Transverse colon (tissue), 4 donors: ENCODE data around the gene CRACDL. TPM values are rescaled to one million over a fixed set of nuclear protein-coding genes. Genes with fewer than 3 reads are reported as not detected.

Source experiments
- DNase-seq: peaks from one replicate; pipeline ENCODE4 v3.0.0-alpha.2; 2019
- H3K27ac ChIP-seq, 4 donors: fragments of 200-600 bp; sonication (generic); 2 replicates each; pipeline ENCODE4 v1.5.1; 2016 to 2018; ENCODE audit warnings: inconsistent platforms in 4 of 4
- H3K27me3 ChIP-seq: fragments of 200-600 bp; sonication (generic); 2 replicates; pipeline ENCODE4 v1.5.1; 2017; ENCODE audit warnings: inconsistent platforms
- H3K36me3 ChIP-seq, 4 donors: fragments of 200-600 bp; sonication (generic); 2 replicates each; pipeline ENCODE4 v1.5.1; 2017 to 2019; ENCODE audit warnings: inconsistent platforms in 4 of 4
- H3K4me1 ChIP-seq, 4 donors: fragments of 200-600 bp; sonication (generic); 2 replicates each; pipeline ENCODE4 v1.5.1; 2017 to 2020; ENCODE audit warnings: inconsistent platforms in 4 of 4
- H3K4me3 ChIP-seq, 4 donors: fragments of 200-600 bp; sonication (generic); 1 replicate in 1 of 4; 2 replicates in 3 of 4; pipeline versions ENCODE4 v1.5.1 to v1.6.1; 2017 to 2019; ENCODE audit warnings: inconsistent platforms in 4 of 4
- H3K9me3 ChIP-seq, 2 donors: fragments of 200-600 bp; sonication (generic); 2 replicates each; pipeline ENCODE4 v1.5.1; 2017 to 2019; ENCODE audit warnings: inconsistent platforms in 2 of 2
- CTCF ChIP-seq, 5 experiments: fragments of 200-600 bp in 3 of 5; fragments of 450-650 bp in 2 of 5; sonication (generic) in 3 of 5; IDR thresholded peaks; 1 replicate in 2 of 5; 2 replicates in 3 of 5; pipeline ENCODE4 v1.5.1; 2016 to 2017; ENCODE audit warnings: antibody characterized with exemption in 5 of 5, inconsistent platforms in 3 of 5, mild to moderate bottlenecking in 2 of 5, moderate library complexity in 1 of 5
- EP300 ChIP-seq: sonication (generic); formaldehyde crosslinking; IDR thresholded peaks from one replicate; pipeline ENCODE4 v1.6.1; 2017; ENCODE audit warnings: antibody characterized with exemption, low read depth
- POLR2A ChIP-seq: fragments of 450-650 bp; IDR thresholded peaks from one replicate; pipeline ENCODE4 v1.6.1; 2016; ENCODE audit warnings: antibody characterized with exemption, mild to moderate bottlenecking, moderate library complexity
- POLR2AphosphoS5 ChIP-seq, 3 donors: sonication (generic); formaldehyde crosslinking; IDR thresholded peaks; one replicate each; pipeline ENCODE4 v1.6.1; 2016; ENCODE audit warnings: antibody characterized with exemption in 3 of 3
- WGBS, 2 donors: methylation state at CpG; one replicate each; pipeline ENCODE4 v1.1.5; 2018; ENCODE audit warnings: low coverage in 1 of 2; 5-methylcytosine and 5-hydroxymethylcytosine counted together
- in situ Hi-C, 4 donors: fragments of 200-750 bp; cut with MboI; loops; one replicate each; pipeline versions ENCODE4 v1.15.0 to v1.15.1; 2017; ENCODE audit warnings: low sequenced_read_pairs in 3 of 4, low pct_ligation_motif_present in 1 of 4, low pct_unique_long_range_greater_than_20kb in 1 of 4
- intact Hi-C: fragments of 100-400 bp; cut with DNase I; formaldehyde crosslinking; loops from one replicate; pipeline ENCODE4 v1.15.1; 2023; ENCODE audit warnings: low total_unique reads
- total RNA-seq, 4 donors: library from RNA; depleted of rRNA; stranded (reverse); fragments of >200 nt; gene quantifications; one replicate each; pipeline ENCODE4 v1.1.0, GENCODE V29; 2016

The CRACDL gene
- total RNA-seq, 4 donors from 2014 or later: 15.1 to 21.3 (median 16.9) TPM

GRCh38 chr2:98830571-98831145 lies 105.4 kb downstream of the CRACDL start:
- DNase-seq: no peak
- H3K4me1 ChIP-seq: peaks cover 0 to 7% (median 0%) of the 10 kb centered on the region in 4 donors
- WGBS, 2 donors: 79% methylated on average over 5 of the region's 5 CpGs; no CpG with 5 or more reads in 1 of the 2 donors
- no peak overlapping the region for H3K27ac ChIP-seq
- no peaks in the 10 kb centered on the region for H3K27me3 ChIP-seq
- in situ Hi-C loops (loop anchor here (10.0 to 25.0 kb wide), 2 partner anchors 186 to 418 kb away; no protein-coding TSS in a partner anchor), intact Hi-C loops (no loop called here)
- no peaks in the 10 kb centered on the region for H3K36me3 ChIP-seq
- H3K9me3 ChIP-seq: no peaks in the 10 kb centered on the region
- no peak overlapping the region for H3K4me3 ChIP-seq
- TF ChIP-seq POLR2A (no peak), EP300 (no peak), POLR2AphosphoS5 (IDR thresholded peaks at IDR 0.05) (no peak), CTCF (IDR thresholded peaks at IDR 0.05) (no peak)

- WGBS, 2 donors: 69 to 85% methylated on average over 4 to 6 of the region's 6 CpGs
- H3K27me3 ChIP-seq: no peaks in the 10 kb centered on the region
- H3K9me3 ChIP-seq: no peaks in the 10 kb centered on the region
- no peak overlapping the region for H3K27ac ChIP-seq
- peaks cover 0 to 7% (median 0%) of the 10 kb centered on the region in 4 donors for H3K4me1 ChIP-seq
- TF ChIP-seq POLR2AphosphoS5 (IDR thresholded peaks at IDR 0.05) (no peak), CTCF (IDR thresholded peaks at IDR 0.05) (no peak), POLR2A (no peak)
- in situ Hi-C loops (loop anchor here (10.0 to 25.0 kb wide), 2 partner anchors 185 to 417 kb away; no protein-coding TSS in a partner anchor), intact Hi-C loops (no loop called here)
- H3K36me3 ChIP-seq: no peaks in the 10 kb centered on the region
- no peak overlapping the region for H3K4me3 ChIP-seq
- DNase-seq: no peak
Observed at GRCh38 chr2:98829581-98830270, 106.3 kb downstream of the CRACDL start.

GRCh38 chr2:98828793-98829371 lies 107.1 kb downstream of the CRACDL start:
- DNase-seq: no peak
- Histone ChIP-seq H3K9me3 (no peaks in the 10 kb centered on the region), H3K4me3 (no peak overlapping the region), H3K36me3 (no peaks in the 10 kb centered on the region), H3K27ac (no peak overlapping the region), H3K4me1 (peaks cover 0 to 7% (median 0%) of the 10 kb centered on the region in 4 donors), H3K27me3 (no peaks in the 10 kb centered on the region)
- 65 to 70% methylated on average over 3 to 5 of the region's 5 CpGs for WGBS, 2 donors
- in situ Hi-C loops (loop anchor here (25.0 kb wide), 1 partner anchor 417 kb away; no protein-coding TSS in a partner anchor), intact Hi-C loops (no loop called here)
- TF ChIP-seq POLR2A (no peak), CTCF (IDR thresholded peaks at IDR 0.05) (no peak), EP300 (no peak), POLR2AphosphoS5 (IDR thresholded peaks at IDR 0.05) (no peak)

GRCh38 chr2:98828369-98828744 lies 107.7 kb downstream of the CRACDL start:
- Histone ChIP-seq H3K4me1 (peaks cover 0 to 2% (median 0%) of the 10 kb centered on the region in 4 donors), H3K4me3 (no peak overlapping the region), H3K27me3 (no peaks in the 10 kb centered on the region), H3K9me3 (no peaks in the 10 kb centered on the region), H3K36me3 (no peaks in the 10 kb centered on the region), H3K27ac (no peak overlapping the region)
- no peak for DNase-seq
- intact Hi-C loops (no loop called here), in situ Hi-C loops (loop anchor here (25.0 kb wide), 1 partner anchor 416 kb away; no protein-coding TSS in a partner anchor)
- WGBS, 2 donors: 86 to 90% methylated on average over 3 to 7 of the region's 7 CpGs
- TF ChIP-seq EP300 (no peak), POLR2A (no peak), POLR2AphosphoS5 (IDR thresholded peaks at IDR 0.05) (no peak), CTCF (IDR thresholded peaks at IDR 0.05) (no peak)
